Measurements from ENCODE around the gene ZMIZ1. TPM values are rescaled to one million over a fixed set of nuclear protein-coding genes. Genes with fewer than 3 reads are reported as not detected.

Gene ZMIZ1
- total RNA-seq, 4 donors from 2014 or later: 71.9 to 104 (median 79.5) TPM

- no peaks in the 10 kb centered on the region for H3K36me3 ChIP-seq
- no peaks in the 10 kb centered on the region for H3K27me3 ChIP-seq
- 66% methylated on average over 6 of the region's 7 CpGs for WGBS
- peaks cover 94% of the 10 kb centered on the region for H3K4me1 ChIP-seq
- DNase-seq (ENCODE audit: low spot score in 2 of 2): no peak
- no peaks in the 10 kb centered on the region for H3K9me3 ChIP-seq
- TF ChIP-seq POLR2AphosphoS5 (IDR thresholded peaks at IDR 0.05) (no peak), CTCF (IDR thresholded peaks at IDR 0.05) (no peak), POLR2A (IDR thresholded peaks at IDR 0.05) (no peak), EP300 (IDR thresholded peaks at IDR 0.05) (no peak)
- H3K27ac ChIP-seq: peak overlapping the region; percentile 44
- no peak overlapping the region for H3K4me3 ChIP-seq
Measured at GRCh38 chr10:79179164-79179956, 110.6 kb downstream of the ZMIZ1 start.

GRCh38 chr10:79179957-79180309 lies 111.2 kb downstream of the ZMIZ1 start:
- 82% methylated on average over 6 of the region's 7 CpGs for WGBS
- H3K4me1 ChIP-seq: peaks cover 97% of the 10 kb centered on the region
- DNase-seq (ENCODE audit: low spot score in 2 of 2): no peak

GRCh38 chr10:79180414-79181221 lies 111.9 kb downstream of the ZMIZ1 start:
- WGBS: 79% methylated on average over 9 of the region's 14 CpGs
- Histone ChIP-seq H3K36me3 (no peaks in the 10 kb centered on the region), H3K27ac (peak overlapping the region; percentile 43), H3K27me3 (no peaks in the 10 kb centered on the region), H3K9me3 (no peaks in the 10 kb centered on the region), H3K4me3 (no peak overlapping the region), H3K4me1 (peaks cover 97% of the 10 kb centered on the region)
- DNase-seq (ENCODE audit: low spot score in 2 of 2): no peak
- no peak for TF ChIP-seq POLR2AphosphoS5 (IDR thresholded peaks at IDR 0.05)
- no peak for TF ChIP-seq CTCF (IDR thresholded peaks at IDR 0.05)
- no peak for TF ChIP-seq POLR2A (IDR thresholded peaks at IDR 0.05)
- TF ChIP-seq EP300 (IDR thresholded peaks at IDR 0.05): no peak

More at GRCh38 chr10:79179957-79180309, 111.2 kb downstream of the ZMIZ1 start:
- Histone ChIP-seq H3K36me3 (no peaks in the 10 kb centered on the region), H3K27ac (peak overlapping the region; percentile 44), H3K9me3 (no peaks in the 10 kb centered on the region), H3K27me3 (no peaks in the 10 kb centered on the region), H3K4me3 (no peak overlapping the region)
- no peak for TF ChIP-seq POLR2A (IDR thresholded peaks at IDR 0.05)
- TF ChIP-seq CTCF (IDR thresholded peaks at IDR 0.05): no peak
- TF ChIP-seq POLR2AphosphoS5 (IDR thresholded peaks at IDR 0.05): no peak
- TF ChIP-seq EP300 (IDR thresholded peaks at IDR 0.05): no peak

GRCh38 chr10:79181227-79181626 lies 112.5 kb downstream of the ZMIZ1 start:
- H3K9me3 ChIP-seq: no peaks in the 10 kb centered on the region
- H3K36me3 ChIP-seq: no peaks in the 10 kb centered on the region
- TF ChIP-seq CTCF (IDR thresholded peaks at IDR 0.05) (no peak), EP300 (IDR thresholded peaks at IDR 0.05) (no peak)
- no peak overlapping the region for H3K4me3 ChIP-seq
- H3K4me1 ChIP-seq: peaks cover 96% of the 10 kb centered on the region
- H3K27ac ChIP-seq: peak overlapping the region; percentile 43
- no peak for DNase-seq (ENCODE audit: low spot score in 2 of 2)
- 73% methylated on average over 8 of the region's 8 CpGs for WGBS
- no peaks in the 10 kb centered on the region for H3K27me3 ChIP-seq

All from suprapubic skin (tissue), 4 donors.